Activated CD4-positive, alpha-beta T cell treated with anti-CD3 and anti-CD28 coated beads for 1 hour (primary cell): ENCODE data around the gene CASP2.

ENCODE experiments used
- DNase-seq: peaks from one replicate; pipeline ENCODE4 v3.0.0-alpha.2; 2020

CASP2 gene

GRCh38 chr7:143299346-143299745 is 11.2 kb downstream of the CASP2 start:
- DNase-seq = no peak

GRCh38 chr7:143299840-143300239 is 11.7 kb downstream of the CASP2 start:
- DNase-seq = peak; percentile 49

- DNase-seq = no peak
Measured at GRCh38 chr7:143300959-143301935, 13.1 kb downstream of the CASP2 start.

GRCh38 chr7:143303733-143304132 is 15.6 kb downstream of the CASP2 start:
- no peak for DNase-seq

GRCh38 chr7:143304938-143305337 is 16.8 kb downstream of the CASP2 start:
- DNase-seq = no peak

GRCh38 chr7:143305423-143306070 is 17.4 kb downstream of the CASP2 start:
- DNase-seq = peak; percentile 50

GRCh38 chr7:143308632-143309031 is 20.5 kb downstream of the CASP2 start:
- DNase-seq = no peak

- DNase-seq = no peak
Measured at GRCh38 chr7:143314127-143314526, 26.0 kb downstream of the CASP2 start.

GRCh38 chr7:143315776-143316175 is 27.6 kb downstream of the CASP2 start, which contains the start of gene CLCN1:
CLCN1 (plus strand) TSS chr7:143316111; CDS start chr7:143316213, 102 bp downstream.
- DNase-seq = no peak

- DNase-seq = no peak
Measured at GRCh38 chr7:143316492-143316891, 28.3 kb downstream of the CASP2 start.

GRCh38 chr7:143318661-143319060 is 30.5 kb downstream of the CASP2 start:
- no peak for DNase-seq

GRCh38 chr7:143320620-143321019 is 32.5 kb downstream of the CASP2 start:
- no peak for DNase-seq

- DNase-seq = no peak
Measured at GRCh38 chr7:143321242-143321641, 33.1 kb downstream of the CASP2 start.

GRCh38 chr7:143321734-143322133 is 33.6 kb downstream of the CASP2 start:
- DNase-seq = no peak

GRCh38 chr7:143322760-143323633 is 34.8 kb downstream of the CASP2 start:
- no peak for DNase-seq

GRCh38 chr7:143323653-143324052 is 35.5 kb downstream of the CASP2 start:
- DNase-seq = no peak

- DNase-seq = no peak
Measured at GRCh38 chr7:143325240-143325639, 37.1 kb downstream of the CASP2 start.

GRCh38 chr7:143327903-143328302 is 39.8 kb downstream of the CASP2 start:
- no peak for DNase-seq

- no peak for DNase-seq
Measured at GRCh38 chr7:143329471-143330170, 41.5 kb downstream of the CASP2 start.

GRCh38 chr7:143331179-143331801 is 43.1 kb downstream of the CASP2 start:
- no peak for DNase-seq

- DNase-seq = no peak
Measured at GRCh38 chr7:143334244-143334643, 46.1 kb downstream of the CASP2 start.

GRCh38 chr7:143337216-143337615 is 49.1 kb downstream of the CASP2 start:
- DNase-seq = no peak
